ENCODE data around the gene PODNL1. TPM values are rescaled to one million over a fixed set of nuclear protein-coding genes. Genes with fewer than 3 reads are reported as not detected.

The PODNL1 gene
- total RNA-seq, 2 donors from 2014 or later: 2.4 to 8.7 TPM

GRCh38 chr19:13906521-13906904, 31.7 kb downstream of the PODNL1 start:
- intact Hi-C loops (cut with DNase I): no loop called here
- DNase-seq (ENCODE audit: low spot score): no peak

DNA sequence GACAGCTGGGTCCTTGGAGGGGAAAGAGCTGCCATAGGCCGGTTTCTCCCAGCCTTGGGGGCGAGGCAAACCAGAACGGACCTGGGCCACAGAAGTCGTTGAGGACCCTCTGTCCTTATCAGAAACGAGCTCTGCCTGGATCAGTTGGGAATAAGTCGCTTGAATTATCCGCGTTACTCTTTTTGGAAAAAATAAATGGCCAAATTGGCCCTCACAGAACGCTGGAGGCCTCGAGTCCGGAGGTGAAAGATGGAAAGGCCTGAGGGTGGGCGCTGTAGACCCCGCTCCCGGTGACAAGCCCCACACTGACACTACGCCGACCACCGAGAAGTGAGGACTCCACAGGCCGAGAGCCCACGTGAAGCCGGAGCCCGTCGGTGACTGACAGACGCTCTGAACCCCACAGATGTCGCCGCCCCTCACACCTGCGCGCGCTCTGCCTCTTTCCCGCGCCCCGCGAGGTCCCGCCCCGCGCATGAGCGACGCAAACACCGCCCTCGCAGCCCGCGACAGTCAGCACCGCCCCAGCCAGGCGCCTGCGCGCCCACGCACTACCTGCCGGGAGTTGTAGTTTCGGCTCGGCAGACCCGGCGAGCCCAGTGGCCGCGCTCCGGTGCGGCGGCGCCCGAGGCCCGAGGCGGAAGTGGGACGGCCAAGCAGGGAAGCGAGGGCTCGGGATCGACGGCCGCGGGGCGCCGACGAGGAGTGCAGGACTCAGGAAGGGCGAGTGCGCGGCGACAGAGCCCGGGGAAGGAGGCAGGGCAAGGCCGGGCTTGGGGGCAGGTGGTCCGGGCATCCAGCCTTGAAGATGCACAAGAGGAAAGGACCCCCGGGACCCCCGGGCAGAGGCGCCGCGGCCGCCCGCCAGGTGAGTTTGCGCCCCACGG, 32.3 kb downstream of the PODNL1 start, which contains the start of the genes BRME1 and CC2D1A:
Gene BRME1 (minus strand): TSS at position 484 of the 887 bp plus-strand sequence. CDS start 1,225 bp downstream, outside the sequence.
Gene CC2D1A (plus strand): TSS at position 568 of the 887 bp plus-strand sequence. CDS start 241 bp downstream, at position 809.
- peak; percentile 97 for DNase-seq (ENCODE audit: low spot score)
- intact Hi-C loops (cut with DNase I): no loop called here

GRCh38 chr19:13902993-13903555, 35.1 kb downstream of the PODNL1 start:
- intact Hi-C loops (cut with DNase I): no loop called here
- no peak for DNase-seq (ENCODE audit: low spot score)

DNA sequence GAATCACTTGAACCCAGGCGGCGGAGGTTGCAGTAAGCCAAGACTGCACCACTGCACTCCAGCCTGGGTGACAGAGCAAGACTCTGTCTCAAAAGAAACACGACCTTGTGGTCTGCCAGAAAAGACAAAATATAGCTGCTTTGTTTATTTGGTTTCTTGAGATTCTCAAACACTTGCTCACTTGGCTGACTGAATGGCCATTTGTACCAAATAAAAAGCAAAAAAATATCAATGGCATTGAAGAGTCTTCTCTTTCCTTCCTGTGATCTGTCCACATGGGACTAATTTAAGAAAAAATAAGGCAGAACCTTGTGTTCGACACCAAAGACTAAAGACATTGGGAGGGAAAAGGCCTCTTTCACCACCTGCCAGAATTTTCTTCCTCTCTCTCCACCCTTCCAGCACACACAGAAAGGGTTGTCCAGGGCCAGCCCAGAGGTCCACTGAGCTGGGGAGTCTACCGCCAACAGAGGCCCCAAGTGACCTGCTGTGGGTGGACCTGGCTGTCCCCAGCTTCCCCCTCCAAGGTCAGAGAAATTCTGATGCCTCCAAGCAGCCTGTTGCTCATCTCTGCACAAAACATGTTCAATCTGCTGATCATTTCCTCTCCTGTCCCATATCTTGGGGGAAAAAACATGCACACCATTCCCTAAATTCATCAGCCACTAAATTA, 38.2 kb downstream of the PODNL1 start:
- DNase-seq (ENCODE audit: low spot score): no peak
- intact Hi-C loops (cut with DNase I): no loop called here

GRCh38 chr19:13899393-13899792, 38.8 kb downstream of the PODNL1 start:
- intact Hi-C loops (cut with DNase I): no loop called here
- no peak for DNase-seq (ENCODE audit: low spot score)

- DNase-seq (ENCODE audit: low spot score): no peak
- intact Hi-C loops (cut with DNase I): no loop called here
Observed at GRCh38 chr19:13896227-13896626, 42.0 kb downstream of the PODNL1 start.

- intact Hi-C loops (cut with DNase I): no loop called here
- DNase-seq (ENCODE audit: low spot score): no peak
Observed at GRCh38 chr19:13894552-13894951, 43.7 kb downstream of the PODNL1 start.

DNA sequence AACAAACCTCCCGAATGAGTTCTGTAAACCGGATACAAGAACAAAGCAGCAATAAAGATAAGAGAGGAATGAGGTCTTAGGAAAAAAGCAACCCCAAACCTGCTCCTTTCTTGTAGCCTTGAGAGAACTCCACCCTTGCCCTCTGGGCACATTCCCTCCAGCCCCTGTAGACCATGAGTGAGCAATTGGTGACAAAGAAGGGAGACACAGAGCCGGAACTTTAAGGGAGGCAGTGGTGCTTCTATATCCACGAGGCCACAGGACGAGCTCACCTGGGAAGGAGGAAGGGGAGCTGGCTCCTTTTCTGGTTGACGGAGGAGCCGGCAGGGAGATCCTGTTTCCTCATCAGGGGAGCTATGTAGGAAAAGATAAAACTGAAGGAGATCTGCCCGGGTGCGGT, 45.3 kb downstream of the PODNL1 start:
- intact Hi-C loops (cut with DNase I): no loop called here
- DNase-seq (ENCODE audit: low spot score): no peak

DNA sequence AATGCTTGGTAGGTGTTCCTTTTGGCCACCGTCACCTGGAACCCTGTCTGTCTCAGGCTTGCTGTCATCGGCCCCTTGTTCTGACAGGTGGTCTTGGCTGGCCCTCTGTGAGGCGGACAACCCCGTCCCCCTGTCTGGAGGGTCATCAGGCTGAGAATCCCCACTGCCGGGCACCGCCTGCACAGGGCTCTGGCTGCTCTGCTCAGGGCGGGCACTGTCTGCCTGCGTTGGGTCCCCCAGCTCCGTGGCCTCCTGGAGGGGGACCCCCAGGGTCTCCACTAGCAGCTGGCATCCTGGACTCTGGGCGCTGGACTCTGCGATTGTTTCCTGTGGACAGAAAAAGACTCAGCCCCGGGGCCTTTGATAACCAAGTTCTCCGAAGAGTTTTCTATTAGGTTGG, 48.1 kb downstream of the PODNL1 start:
- intact Hi-C loops (cut with DNase I): no loop called here
- no peak for DNase-seq (ENCODE audit: low spot score)

DNA sequence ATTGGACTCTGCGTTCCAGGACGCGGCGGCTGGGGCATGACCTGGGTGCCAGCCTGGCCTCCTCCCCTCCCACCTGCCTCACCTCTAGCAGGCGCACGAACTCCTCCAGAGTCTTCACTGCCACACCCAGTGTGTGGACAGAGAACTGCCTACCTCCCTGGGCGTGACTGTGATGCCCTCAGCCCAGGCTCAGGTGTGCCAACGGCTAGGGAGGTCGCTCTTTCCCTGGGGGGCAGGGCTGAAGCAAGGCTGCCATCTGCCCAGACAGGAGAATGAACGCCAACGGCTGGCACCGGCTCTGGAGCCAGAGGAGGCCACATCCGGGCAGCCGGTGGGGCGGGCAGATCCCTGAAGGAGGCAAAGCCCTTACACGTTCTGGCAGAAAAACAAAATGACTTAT, 49.9 kb downstream of the PODNL1 start:
- intact Hi-C loops (cut with DNase I): loop anchor here in 1 of 2 donors (10.0 kb wide), 2 partner anchors 257 to 457 kb away; no protein-coding TSS in a partner anchor
- DNase-seq (ENCODE audit: low spot score): no peak

DNA sequence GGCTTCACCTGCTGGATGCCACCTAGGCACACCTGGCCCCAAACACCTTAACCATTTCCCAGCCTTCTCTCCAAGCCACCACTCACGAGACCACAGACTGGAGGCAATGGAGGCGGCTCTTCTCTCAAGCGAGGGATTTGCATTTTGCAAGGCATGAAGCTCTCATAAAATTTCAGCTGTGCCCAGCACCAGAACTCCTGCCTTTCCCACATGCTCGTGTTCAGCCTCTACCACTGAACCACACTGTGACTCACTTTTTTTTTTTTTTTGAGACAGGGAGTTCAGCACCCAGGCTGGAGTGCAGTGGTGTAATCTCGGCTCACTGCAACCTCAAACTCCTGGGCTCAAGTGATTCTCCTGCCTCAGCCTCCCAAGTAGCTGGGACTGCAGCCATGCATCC, 50.7 kb downstream of the PODNL1 start:
- no peak for DNase-seq (ENCODE audit: low spot score)
- intact Hi-C loops (cut with DNase I): loop anchor here in 1 of 2 donors (10.0 kb wide), 2 partner anchors 257 to 457 kb away; no protein-coding TSS in a partner anchor

- DNase-seq (ENCODE audit: low spot score): no peak
Observed at GRCh38 chr19:13887018-13887436, 51.2 kb downstream of the PODNL1 start.

GRCh38 chr19:13885826-13886365, 52.3 kb downstream of the PODNL1 start:
- intact Hi-C loops (cut with DNase I): loop anchor here in 1 of 2 donors (10.0 kb wide), 2 partner anchors 259 to 459 kb away; no protein-coding TSS in a partner anchor
- DNase-seq (ENCODE audit: low spot score): no peak

More at GRCh38 chr19:13887018-13887436, 51.2 kb downstream of the PODNL1 start:
- intact Hi-C loops (cut with DNase I): loop anchor here in 1 of 2 donors (10.0 kb wide), 2 partner anchors 258 to 458 kb away; no protein-coding TSS in a partner anchor

- intact Hi-C loops (cut with DNase I): loop anchor here in 1 of 2 donors (5.0 to 10.0 kb wide), 3 partner anchors 187 to 460 kb away; partner anchors contain the start of gene MISP3
- DNase-seq (ENCODE audit: low spot score): no peak
Observed at GRCh38 chr19:13884726-13885591, 53.3 kb downstream of the PODNL1 start.

DNA sequence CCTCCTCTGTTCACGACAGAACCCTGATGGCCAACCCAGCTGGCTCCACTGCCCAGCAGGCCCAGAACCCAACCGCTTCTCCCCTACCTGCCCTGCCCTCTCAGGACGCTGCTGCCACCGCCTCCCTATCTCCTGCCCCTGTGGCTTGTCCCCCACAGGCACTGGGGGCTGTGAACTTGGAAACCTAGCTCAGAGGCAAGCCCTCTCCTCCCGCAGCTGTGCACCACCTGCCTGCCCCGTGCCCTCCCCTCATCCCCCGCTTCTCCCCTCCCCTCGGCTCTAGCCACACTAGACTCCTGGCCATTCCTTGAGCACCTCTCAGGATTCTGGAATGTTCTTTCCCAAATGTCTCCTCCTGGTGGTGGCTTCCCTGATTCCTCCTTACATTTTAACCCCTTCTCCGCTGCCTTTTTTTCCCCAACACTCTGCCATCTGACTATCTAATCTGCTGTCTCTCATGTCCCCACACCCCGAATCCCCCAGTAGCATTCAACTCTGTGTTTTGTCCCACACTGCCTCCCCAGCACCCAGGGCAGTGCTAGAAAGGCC, 54.6 kb downstream of the PODNL1 start:
- DNase-seq (ENCODE audit: low spot score): no peak
- intact Hi-C loops (cut with DNase I): loop anchor here in 1 of 2 donors (5.0 to 10.0 kb wide), 3 partner anchors 189 to 461 kb away; partner anchors contain the start of gene MISP3

DNA sequence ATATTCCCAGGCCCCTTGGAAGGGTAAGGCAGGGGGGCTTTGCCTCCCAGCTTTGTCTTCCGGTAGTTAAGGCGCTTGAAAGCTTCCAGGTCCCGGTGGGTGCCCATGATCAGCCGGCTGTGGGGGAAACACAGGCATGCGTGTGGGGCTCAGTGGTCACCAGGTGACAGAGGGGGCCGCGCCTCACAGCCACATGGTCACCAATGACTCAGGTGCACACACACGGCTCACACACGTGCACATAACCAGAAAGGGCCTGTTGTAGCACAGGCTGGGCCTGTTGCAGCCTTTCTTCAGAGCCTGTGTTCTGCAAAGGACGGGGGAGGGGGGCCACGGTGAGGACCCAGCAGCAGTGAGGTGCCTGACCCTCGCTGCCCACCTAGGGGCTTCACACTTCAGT, 55.4 kb downstream of the PODNL1 start:
- intact Hi-C loops (cut with DNase I): loop anchor here in 1 of 2 donors (5.0 to 10.0 kb wide), 3 partner anchors 189 to 462 kb away; partner anchors contain the start of gene MISP3
- no peak for DNase-seq (ENCODE audit: low spot score)

- intact Hi-C loops (cut with DNase I): loop anchor here in 1 of 2 donors (5.0 to 10.0 kb wide), 3 partner anchors 190 to 462 kb away; partner anchors contain the start of gene MISP3
- no peak for DNase-seq (ENCODE audit: low spot score)
Observed at GRCh38 chr19:13882419-13882795, 55.8 kb downstream of the PODNL1 start.

Measured in posterior vena cava (tissue), 2 donors.